ENCODE measurements around the gene WDR87.

WDR87 gene

GRCh38 chr19:37902668-37903067 is 3.7 kb downstream of the WDR87 start:
- Histone ChIP-seq H3K4me3 (replicated peaks; ENCODE audit: low read depth, low read length) (no peak overlapping the region), H3K27me3 (replicated peaks; ENCODE audit: control insufficient read depth, insufficient read depth, low read length) (no peaks in the 10 kb centered on the region), H3K36me3 (ENCODE audit: control insufficient read depth, insufficient read depth, low read length) (no peaks in the 10 kb centered on the region)
- peak; percentile 84 for TF ChIP-seq CTCF (IDR thresholded peaks at IDR 0.05; ENCODE audit: insufficient read depth, low read length, poor library complexity, severe bottlenecking)
- peak; percentile 64 for DNase-seq (ENCODE audit: extremely low read depth, insufficient read length)

GRCh38 chr19:37899966-37900365 is 6.4 kb downstream of the WDR87 start:
- Histone ChIP-seq H3K36me3 (ENCODE audit: control insufficient read depth, insufficient read depth, low read length) (no peaks in the 10 kb centered on the region), H3K4me3 (replicated peaks; ENCODE audit: low read depth, low read length) (no peak overlapping the region), H3K27me3 (replicated peaks; ENCODE audit: control insufficient read depth, insufficient read depth, low read length) (no peaks in the 10 kb centered on the region)
- TF ChIP-seq CTCF (IDR thresholded peaks at IDR 0.05; ENCODE audit: insufficient read depth, low read length, poor library complexity, severe bottlenecking) = no peak
- no peak for DNase-seq (ENCODE audit: extremely low read depth, insufficient read length)

GRCh38 chr19:37899453-37899852 is 6.9 kb downstream of the WDR87 start:
- DNase-seq (ENCODE audit: extremely low read depth, insufficient read length) = no peak
- no peak for TF ChIP-seq CTCF (IDR thresholded peaks at IDR 0.05; ENCODE audit: insufficient read depth, low read length, poor library complexity, severe bottlenecking)
- Histone ChIP-seq H3K4me3 (replicated peaks; ENCODE audit: low read depth, low read length) (no peak overlapping the region), H3K27me3 (replicated peaks; ENCODE audit: control insufficient read depth, insufficient read depth, low read length) (no peaks in the 10 kb centered on the region), H3K36me3 (ENCODE audit: control insufficient read depth, insufficient read depth, low read length) (no peaks in the 10 kb centered on the region)

GRCh38 chr19:37896180-37896579 is 10.2 kb downstream of the WDR87 start:
- H3K27me3 ChIP-seq (replicated peaks; ENCODE audit: control insufficient read depth, insufficient read depth, low read length) = no peaks in the 10 kb centered on the region; the same call in 1 of the 2 replicates
- H3K36me3 ChIP-seq (ENCODE audit: control insufficient read depth, insufficient read depth, low read length) = no peaks in the 10 kb centered on the region
- no peak for DNase-seq (ENCODE audit: extremely low read depth, insufficient read length)
- H3K4me3 ChIP-seq (replicated peaks; ENCODE audit: low read depth, low read length) = no peak overlapping the region
- no peak for TF ChIP-seq CTCF (IDR thresholded peaks at IDR 0.05; ENCODE audit: insufficient read depth, low read length, poor library complexity, severe bottlenecking)

GRCh38 chr19:37893845-37894575 is 12.4 kb downstream of the WDR87 start:
- H3K4me3 ChIP-seq (replicated peaks; ENCODE audit: low read depth, low read length) = no peak overlapping the region
- TF ChIP-seq CTCF (IDR thresholded peaks at IDR 0.05; ENCODE audit: insufficient read depth, low read length, poor library complexity, severe bottlenecking) = no peak
- H3K36me3 ChIP-seq (ENCODE audit: control insufficient read depth, insufficient read depth, low read length) = no peaks in the 10 kb centered on the region
- no peak for DNase-seq (ENCODE audit: extremely low read depth, insufficient read length)
- H3K27me3 ChIP-seq (replicated peaks; ENCODE audit: control insufficient read depth, insufficient read depth, low read length) = no peaks in the 10 kb centered on the region; the same call in 1 of the 2 replicates
